ENCODE results near the gene KCNRG.

DNA sequence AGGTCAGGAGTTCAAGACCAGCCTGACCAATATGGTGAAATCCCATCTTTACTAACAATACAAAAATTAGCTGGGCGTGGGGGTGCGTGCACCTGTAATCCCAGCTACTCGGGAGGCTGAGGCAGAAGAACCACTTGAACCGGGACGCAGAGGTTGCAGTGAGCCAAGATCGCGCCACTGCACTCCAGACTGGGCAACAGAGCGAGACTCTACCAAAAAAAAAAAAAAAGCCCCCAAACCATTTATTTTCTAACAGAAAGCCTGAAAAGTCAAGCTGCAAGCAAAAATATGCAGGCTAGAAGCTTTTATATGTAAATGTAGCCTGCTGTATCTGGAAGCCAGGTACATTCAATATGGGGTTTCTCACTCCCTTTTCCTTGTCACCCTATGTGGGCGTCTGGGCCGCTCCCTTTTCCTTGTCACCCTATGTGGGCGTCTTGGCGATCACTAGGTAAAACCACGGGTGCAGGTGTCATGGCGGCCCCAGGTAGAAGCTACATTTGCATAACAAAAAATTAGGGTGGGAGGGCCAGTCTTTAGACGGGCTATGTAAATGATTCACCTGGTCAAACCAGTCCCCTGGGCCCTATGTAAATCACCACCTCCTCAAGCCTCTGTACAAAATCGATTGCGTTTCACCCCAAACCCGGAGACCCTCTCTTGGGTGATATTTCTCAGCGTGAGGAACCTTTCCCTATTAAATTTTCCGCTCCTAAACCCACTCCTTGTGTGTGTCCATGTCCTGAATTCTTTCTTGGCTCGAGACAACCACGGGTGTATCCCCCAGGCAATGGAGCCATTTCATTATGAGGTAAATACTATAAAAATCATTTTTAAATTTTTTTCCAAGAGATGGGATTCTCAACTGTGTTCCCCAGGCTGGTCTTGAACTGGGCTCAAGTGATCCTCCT, 16.3 kb upstream of the KCNRG start:
- no peak for TF ChIP-seq CTCF (conservative IDR thresholded peaks at IDR 0.05; ENCODE audit: low read depth, low read length)
- no peak for TF ChIP-seq EZH2 (IDR thresholded peaks at IDR 0.05; ENCODE audit: low read length, unreplicated experiment)

Data from PC-3 (cell line).